ENCODE measurements around the gene STAC3. TPM values are rescaled to one million over a fixed set of nuclear protein-coding genes. Genes with fewer than 3 reads are reported as not detected.
A peak's percentile ranks its signal among the peaks of the same experiment; 100 is the strongest.
"Not testable (repeated sequence)": the region's sequence is repeated elsewhere in the genome, so short reads cannot be mapped to it uniquely, and the experiment has no call there.

Gene STAC3
- total RNA-seq, result 1 to 10 TPM; 3.2 to 4.5 TPM

- no peaks in the 10 kb centered on the region for H3K27me3 Mint-ChIP-seq
- peaks cover 5% of the 10 kb centered on the region for H3K4me1 Mint-ChIP-seq
- H3K9me3 Mint-ChIP-seq, result no peaks in the 10 kb centered on the region
- no peak within 1 kb of the TSS for H3K27ac Mint-ChIP-seq
- peaks cover 20% of the 10 kb centered on the region for H3K36me3 Mint-ChIP-seq (ENCODE audit: low read depth)
- no peak within 1 kb of the TSS for H3K4me3 Mint-ChIP-seq
- ATAC-seq (replicated peaks), result no peak
These were observed at the start of gene STAC3 for GRCh38 chr12:57250956-57251355. TSS of gene STAC3 (minus strand) at chr12:57251187. CDS start at chr12:57249636, 1,551 bp downstream.

- Mint-ChIP-seq H3K9me3 (no peaks in the 10 kb centered on the region), H3K4me1 (no peaks in the 10 kb centered on the region), H3K36me3 (ENCODE audit: low read depth) (peaks cover 87% of the 10 kb centered on the region), H3K27ac (no peak overlapping the region), H3K4me3 (no peak overlapping the region), H3K27me3 (no peaks in the 10 kb centered on the region)
- ATAC-seq (replicated peaks), result no peak
These were observed 48.6 kb upstream of the STAC3 start for GRCh38 chr12:57299514-57300016.

- Mint-ChIP-seq H3K4me1 (no peaks in the 10 kb centered on the region), H3K36me3 (ENCODE audit: low read depth) (peaks cover 88% of the 10 kb centered on the region), H3K27me3 (no peaks in the 10 kb centered on the region), H3K27ac (no peak overlapping the region), H3K4me3 (no peak overlapping the region), H3K9me3 (no peaks in the 10 kb centered on the region)
- no peak for ATAC-seq (replicated peaks)
These were observed 45.3 kb upstream of the STAC3 start for GRCh38 chr12:57296291-57296690.

GRCh38 chr12:57282073-57282472 lies 31.1 kb upstream of the STAC3 start:
- not testable (repeated sequence) for H3K9me3 Mint-ChIP-seq; H3K4me3 Mint-ChIP-seq; ATAC-seq (replicated peaks); H3K27me3 Mint-ChIP-seq
- peaks cover 18% of the 10 kb centered on the region for H3K4me1 Mint-ChIP-seq
- peak overlapping the region; percentile 31 for H3K27ac Mint-ChIP-seq
- peaks cover 86% of the 10 kb centered on the region for H3K36me3 Mint-ChIP-seq (ENCODE audit: low read depth)

- no peaks in the 10 kb centered on the region for H3K9me3 Mint-ChIP-seq
- H3K4me1 Mint-ChIP-seq, result peaks cover 18% of the 10 kb centered on the region
- H3K27me3 Mint-ChIP-seq, result no peaks in the 10 kb centered on the region
- peaks cover 87% of the 10 kb centered on the region for H3K36me3 Mint-ChIP-seq (ENCODE audit: low read depth)
- ATAC-seq (replicated peaks), result peak; percentile 100
- peak overlapping the region; percentile 93 for H3K27ac Mint-ChIP-seq
- H3K4me3 Mint-ChIP-seq, result peak overlapping the region; percentile 73
These were observed 29.4 kb upstream of the STAC3 start for GRCh38 chr12:57280211-57281062.

GRCh38 chr12:57278465-57279381 lies 27.7 kb upstream of the STAC3 start:
- Mint-ChIP-seq H3K9me3 (no peaks in the 10 kb centered on the region), H3K27me3 (no peaks in the 10 kb centered on the region), H3K36me3 (ENCODE audit: low read depth) (peaks cover 95% of the 10 kb centered on the region), H3K4me3 (no peak overlapping the region), H3K27ac (peak overlapping the region; percentile 71), H3K4me1 (peaks cover 18% of the 10 kb centered on the region)
- no peak for ATAC-seq (replicated peaks)

- Mint-ChIP-seq H3K27ac (no peak overlapping the region), H3K4me1 (peaks cover 18% of the 10 kb centered on the region), H3K36me3 (ENCODE audit: low read depth) (peaks cover 95% of the 10 kb centered on the region), H3K9me3 (no peaks in the 10 kb centered on the region), H3K27me3 (no peaks in the 10 kb centered on the region), H3K4me3 (no peak overlapping the region)
- no peak for ATAC-seq (replicated peaks)
These were observed 26.1 kb upstream of the STAC3 start for GRCh38 chr12:57276935-57277563.

- not testable (repeated sequence) for H3K27me3 Mint-ChIP-seq; ATAC-seq (replicated peaks); H3K27ac Mint-ChIP-seq; H3K9me3 Mint-ChIP-seq; H3K4me3 Mint-ChIP-seq
- Mint-ChIP-seq H3K36me3 (ENCODE audit: low read depth) (peaks cover 95% of the 10 kb centered on the region), H3K4me1 (peaks cover 21% of the 10 kb centered on the region)
These were observed 25.2 kb upstream of the STAC3 start for GRCh38 chr12:57276233-57276632.

- no peak overlapping the region for H3K4me3 Mint-ChIP-seq
- H3K9me3 Mint-ChIP-seq, result no peaks in the 10 kb centered on the region
- H3K27ac Mint-ChIP-seq, result peak overlapping the region; percentile 39
- peaks cover 5% of the 10 kb centered on the region for H3K4me1 Mint-ChIP-seq
- ATAC-seq (replicated peaks), result no peak
- H3K27me3 Mint-ChIP-seq, result no peaks in the 10 kb centered on the region
- peaks cover 100% of the 10 kb centered on the region for H3K36me3 Mint-ChIP-seq (ENCODE audit: low read depth)
These were observed 22.5 kb upstream of the STAC3 start for GRCh38 chr12:57273516-57273915.

GRCh38 chr12:57272337-57273151 lies 21.6 kb upstream of the STAC3 start:
- Mint-ChIP-seq H3K9me3 (no peaks in the 10 kb centered on the region), H3K4me3 (no peak overlapping the region), H3K4me1 (peaks cover 4% of the 10 kb centered on the region), H3K27ac (peak overlapping the region; percentile 39), H3K27me3 (no peaks in the 10 kb centered on the region), H3K36me3 (ENCODE audit: low read depth) (peaks cover 100% of the 10 kb centered on the region)
- ATAC-seq (replicated peaks), result no peak

GRCh38 chr12:57270966-57271470 lies 20.0 kb upstream of the STAC3 start:
- Mint-ChIP-seq H3K9me3 (no peaks in the 10 kb centered on the region), H3K36me3 (ENCODE audit: low read depth) (peaks cover 100% of the 10 kb centered on the region), H3K27me3 (no peaks in the 10 kb centered on the region), H3K4me1 (peaks cover 9% of the 10 kb centered on the region), H3K27ac (peak overlapping the region; percentile 74), H3K4me3 (no peak overlapping the region)
- ATAC-seq (replicated peaks), result no peak

- Mint-ChIP-seq H3K27me3 (no peaks in the 10 kb centered on the region), H3K36me3 (ENCODE audit: low read depth) (peaks cover 95% of the 10 kb centered on the region), H3K27ac (peak overlapping the region; percentile 65), H3K4me1 (peaks cover 9% of the 10 kb centered on the region), H3K9me3 (no peaks in the 10 kb centered on the region), H3K4me3 (no peak overlapping the region)
- peak; percentile 88 for ATAC-seq (replicated peaks)
These were observed 17.3 kb upstream of the STAC3 start for GRCh38 chr12:57268264-57268663.

- Mint-ChIP-seq H3K36me3 (ENCODE audit: low read depth) (peaks cover 94% of the 10 kb centered on the region), H3K4me1 (peaks cover 9% of the 10 kb centered on the region), H3K4me3 (no peak overlapping the region), H3K27me3 (no peaks in the 10 kb centered on the region), H3K9me3 (no peaks in the 10 kb centered on the region), H3K27ac (peak overlapping the region; percentile 69)
- ATAC-seq (replicated peaks), result no peak
These were observed 15.7 kb upstream of the STAC3 start for GRCh38 chr12:57266681-57267080.
